ENCODE results near the gene GPC5.
"Not testable (repeated sequence)": the region's sequence is repeated elsewhere in the genome, so short reads cannot be mapped to it uniquely, and the experiment has no call there.

The GPC5 gene

DNA sequence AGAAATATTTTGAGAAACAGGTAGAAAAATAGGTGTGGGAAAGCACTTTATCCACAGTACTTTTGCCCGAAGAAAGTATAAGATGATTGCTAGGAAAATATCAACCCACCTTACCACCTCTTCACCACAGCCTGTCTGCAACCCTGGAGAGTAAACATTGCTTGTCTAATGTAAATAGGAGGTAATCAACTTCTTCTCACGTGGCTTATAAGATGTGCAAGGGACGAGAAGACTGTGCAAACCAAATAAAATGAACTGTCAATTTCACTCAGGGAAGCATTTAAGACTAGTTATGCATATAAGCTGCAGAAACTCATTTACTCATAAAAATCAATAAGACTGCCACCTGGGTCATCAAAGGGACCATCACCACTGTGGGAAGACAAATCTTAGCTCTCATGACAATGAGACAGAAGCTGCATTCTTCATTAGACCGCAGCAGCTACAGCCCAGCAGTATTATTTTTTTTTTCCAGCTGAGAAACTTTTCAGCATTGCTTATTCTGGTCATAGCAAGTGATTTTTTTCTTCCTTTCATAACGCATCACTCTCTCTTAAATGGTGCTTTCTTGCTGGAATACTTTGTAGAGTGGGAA is 1020.5 kb downstream of the GPC5 start:
- Mint-ChIP-seq H3K9me3 (peaks cover 7% of the 10 kb centered on the region), H3K27me3 (no peaks in the 10 kb centered on the region), H3K27ac (no peak overlapping the region), H3K4me1 (no peaks in the 10 kb centered on the region), H3K36me3 (no peaks in the 10 kb centered on the region), H3K4me3 (no peak overlapping the region)
- DNase-seq: no peak
- CTCF ChIA-PET: no interaction called here

DNA sequence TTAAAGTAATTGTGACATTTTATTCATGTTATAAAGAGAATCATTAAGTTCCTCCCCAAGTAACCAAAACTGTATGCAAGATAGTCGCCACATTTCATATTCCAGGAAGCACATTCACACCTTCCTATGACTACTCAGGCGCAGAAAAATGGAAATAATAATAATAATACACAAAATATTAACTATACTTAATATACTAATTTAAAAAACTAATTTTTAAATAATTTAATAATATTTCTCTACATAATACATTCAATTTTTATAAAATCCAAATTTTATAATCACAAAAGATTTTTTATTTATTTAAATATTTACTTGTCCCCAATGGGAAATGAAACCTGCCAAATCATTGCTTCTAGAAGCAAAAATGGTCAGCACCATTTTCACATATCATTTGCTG is 1030.8 kb downstream of the GPC5 start:
- H3K27me3 Mint-ChIP-seq: no peaks in the 10 kb centered on the region
- CTCF ChIA-PET: no interaction called here
- no peak overlapping the region for H3K4me3 Mint-ChIP-seq
- no peaks in the 10 kb centered on the region for H3K4me1 Mint-ChIP-seq
- H3K9me3 Mint-ChIP-seq: peaks cover 2% of the 10 kb centered on the region
- no peaks in the 10 kb centered on the region for H3K36me3 Mint-ChIP-seq
- no peak overlapping the region for H3K27ac Mint-ChIP-seq
- DNase-seq: no peak

DNA sequence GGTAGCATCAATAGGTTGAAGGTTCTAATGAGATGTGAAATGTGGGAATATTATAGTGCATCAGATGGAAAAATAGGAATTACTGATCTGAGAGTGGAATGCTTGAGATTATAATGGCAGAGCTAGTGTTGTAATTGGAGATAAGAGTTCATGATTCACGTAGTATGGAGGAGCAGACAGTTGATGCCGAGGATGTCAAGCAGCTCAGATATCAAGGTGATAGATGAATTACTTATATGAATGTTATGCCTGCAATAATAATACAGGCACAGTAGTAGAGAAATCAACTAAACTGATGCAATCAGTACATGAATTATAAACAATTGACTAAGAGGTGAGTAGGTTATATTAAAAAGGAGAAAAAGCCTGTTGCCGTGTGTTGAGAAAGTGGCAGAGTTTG is 1035.0 kb downstream of the GPC5 start:
- Mint-ChIP-seq H3K27ac (no peak overlapping the region), H3K27me3 (no peaks in the 10 kb centered on the region), H3K9me3 (peaks cover 5% of the 10 kb centered on the region), H3K4me1 (no peaks in the 10 kb centered on the region), H3K4me3 (no peak overlapping the region), H3K36me3 (no peaks in the 10 kb centered on the region)
- CTCF ChIA-PET: no interaction called here
- DNase-seq: no peak

DNA sequence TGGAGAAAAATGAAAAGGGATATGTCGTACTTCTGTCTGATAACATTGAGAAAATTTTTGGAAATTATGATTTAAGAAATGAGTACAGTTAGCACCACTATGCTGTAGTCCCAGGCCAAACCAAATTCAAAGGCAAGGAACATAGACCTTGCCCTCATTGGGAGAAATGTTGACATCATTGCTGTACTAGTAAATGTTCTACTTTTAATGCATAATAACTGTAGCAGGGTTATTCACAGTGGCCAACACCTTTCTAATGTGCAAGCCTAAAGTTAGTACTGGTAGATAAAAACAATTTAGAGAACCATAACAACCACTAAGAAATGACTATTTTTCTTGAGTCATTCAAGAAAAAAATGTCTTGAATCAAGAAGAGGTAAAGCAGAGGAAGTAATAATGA is 1035.5 kb downstream of the GPC5 start:
- no peak for DNase-seq
- no peak overlapping the region for H3K27ac Mint-ChIP-seq
- H3K4me1 Mint-ChIP-seq: no peaks in the 10 kb centered on the region
- no peaks in the 10 kb centered on the region for H3K27me3 Mint-ChIP-seq
- peaks cover 5% of the 10 kb centered on the region for H3K9me3 Mint-ChIP-seq
- H3K4me3 Mint-ChIP-seq: no peak overlapping the region
- CTCF ChIA-PET: no interaction called here
- no peaks in the 10 kb centered on the region for H3K36me3 Mint-ChIP-seq

DNA sequence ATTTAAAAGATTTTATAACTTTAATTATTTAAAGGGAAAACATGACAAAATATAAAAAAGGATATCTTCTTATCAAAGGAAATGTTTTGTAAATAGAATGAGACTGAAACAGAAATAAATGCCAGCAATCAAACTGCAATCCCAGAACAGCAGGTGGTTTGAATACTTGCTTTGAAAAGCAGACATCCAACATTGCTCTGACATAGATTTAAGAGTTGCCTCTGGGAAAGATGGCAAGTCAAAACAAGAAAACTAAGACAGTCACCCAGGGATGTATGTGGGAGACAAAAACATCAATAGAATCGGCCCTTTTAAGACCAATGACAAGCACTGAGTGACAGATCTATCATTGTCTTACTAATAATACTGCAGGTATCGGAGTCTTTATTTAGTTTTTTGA is 1038.5 kb downstream of the GPC5 start:
- CTCF ChIA-PET: no interaction called here
- H3K27ac Mint-ChIP-seq: no peak overlapping the region
- no peak overlapping the region for H3K4me3 Mint-ChIP-seq
- no peaks in the 10 kb centered on the region for H3K4me1 Mint-ChIP-seq
- peaks cover 3% of the 10 kb centered on the region for H3K9me3 Mint-ChIP-seq
- no peaks in the 10 kb centered on the region for H3K36me3 Mint-ChIP-seq
- DNase-seq: no peak
- H3K27me3 Mint-ChIP-seq: no peaks in the 10 kb centered on the region

DNA sequence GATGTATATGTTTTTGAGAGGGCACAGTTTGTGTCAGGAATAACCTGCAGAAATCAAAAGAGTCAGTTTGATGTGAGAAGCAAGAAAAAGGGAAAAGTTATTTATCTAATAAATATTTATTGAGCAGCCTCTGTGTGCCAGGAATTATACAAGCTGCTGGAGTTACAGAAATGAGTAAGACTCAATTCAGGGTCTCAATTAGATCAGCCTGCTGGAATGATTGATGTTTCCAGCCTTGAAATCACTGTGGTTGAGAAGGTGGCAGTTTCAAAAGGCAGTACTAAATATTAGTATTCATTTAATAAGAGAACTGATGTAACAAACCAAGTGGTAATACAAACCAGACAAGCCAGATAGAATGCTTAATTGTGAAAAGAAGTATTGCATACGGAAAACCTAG is 1045.8 kb downstream of the GPC5 start:
- H3K27me3 Mint-ChIP-seq: no peaks in the 10 kb centered on the region
- no peaks in the 10 kb centered on the region for H3K4me1 Mint-ChIP-seq
- H3K36me3 Mint-ChIP-seq: no peaks in the 10 kb centered on the region
- H3K27ac Mint-ChIP-seq: no peak overlapping the region
- no peak overlapping the region for H3K4me3 Mint-ChIP-seq
- no peak for DNase-seq
- CTCF ChIA-PET: no interaction called here
- H3K9me3 Mint-ChIP-seq: peaks cover 2% of the 10 kb centered on the region

DNA sequence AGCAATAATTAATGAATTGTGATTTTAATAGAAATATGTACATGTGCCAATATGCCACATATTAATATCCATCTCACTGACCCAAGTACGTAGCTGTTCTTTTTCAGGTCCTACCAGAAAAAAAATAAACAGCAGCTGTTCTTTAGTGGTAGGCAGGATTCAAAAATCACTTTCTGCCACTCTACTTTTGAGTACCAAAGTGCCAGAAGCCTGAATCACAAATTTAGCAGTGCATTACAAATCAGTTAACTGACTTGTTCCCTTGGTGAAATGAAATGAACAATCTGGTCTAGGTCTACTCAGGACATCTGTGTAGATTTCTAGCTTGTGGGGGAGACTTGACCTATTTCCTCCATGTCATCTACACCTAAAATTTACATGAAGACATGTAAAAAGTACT is 1052.6 kb downstream of the GPC5 start:
- Mint-ChIP-seq H3K4me3 (no peak overlapping the region), H3K27ac (no peak overlapping the region), H3K9me3 (peaks cover 4% of the 10 kb centered on the region), H3K27me3 (no peaks in the 10 kb centered on the region), H3K4me1 (no peaks in the 10 kb centered on the region), H3K36me3 (no peaks in the 10 kb centered on the region)
- CTCF ChIA-PET: no interaction called here
- DNase-seq: no peak

DNA sequence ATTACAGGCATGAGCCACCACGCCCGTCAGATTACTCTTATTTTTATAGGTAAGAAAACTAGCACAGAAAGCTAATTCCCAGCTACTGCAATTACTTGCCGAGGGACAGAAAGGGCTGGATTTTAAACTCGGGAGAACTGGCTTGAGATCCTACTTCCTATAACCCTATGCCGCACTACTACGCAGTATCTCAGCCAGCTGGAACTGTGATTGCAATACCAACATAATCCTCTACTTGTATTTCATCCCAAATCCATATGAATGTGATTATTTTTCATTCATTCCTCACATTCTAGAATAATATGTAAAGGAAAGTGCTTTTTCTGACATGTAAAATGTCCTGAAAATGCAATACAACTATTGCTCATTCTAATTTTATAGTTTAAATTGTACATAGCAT is 1054.4 kb downstream of the GPC5 start:
- Mint-ChIP-seq H3K4me1 (no peaks in the 10 kb centered on the region), H3K27ac (no peak overlapping the region), H3K9me3 (peaks cover 1% of the 10 kb centered on the region), H3K36me3 (no peaks in the 10 kb centered on the region), H3K27me3 (no peaks in the 10 kb centered on the region), H3K4me3 (no peak overlapping the region)
- CTCF ChIA-PET: no interaction called here
- no peak for DNase-seq

DNA sequence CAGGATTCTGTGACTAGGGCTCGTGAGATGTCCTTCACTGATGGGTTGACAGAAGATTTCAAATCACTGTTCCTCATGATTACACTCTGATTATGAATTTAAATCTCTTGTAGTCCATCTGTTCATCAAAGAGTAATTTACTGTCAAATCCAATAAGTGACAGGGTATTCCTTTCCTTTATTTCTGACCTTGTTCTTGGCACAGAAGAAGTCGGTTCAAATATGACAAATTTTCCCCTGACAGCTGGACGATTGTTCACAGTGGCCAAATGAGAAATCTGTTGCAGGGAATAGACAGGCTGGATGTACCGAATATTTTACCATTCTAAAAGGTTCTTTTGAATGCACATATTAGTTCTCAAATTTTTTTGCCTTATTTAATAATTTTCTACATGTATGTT is 1060.9 kb downstream of the GPC5 start:
- Mint-ChIP-seq H3K9me3 (peaks cover 2% of the 10 kb centered on the region), H3K27ac (no peak overlapping the region), H3K4me1 (no peaks in the 10 kb centered on the region), H3K27me3 (no peaks in the 10 kb centered on the region), H3K4me3 (no peak overlapping the region), H3K36me3 (no peaks in the 10 kb centered on the region)
- no peak for DNase-seq
- CTCF ChIA-PET: no interaction called here

DNA sequence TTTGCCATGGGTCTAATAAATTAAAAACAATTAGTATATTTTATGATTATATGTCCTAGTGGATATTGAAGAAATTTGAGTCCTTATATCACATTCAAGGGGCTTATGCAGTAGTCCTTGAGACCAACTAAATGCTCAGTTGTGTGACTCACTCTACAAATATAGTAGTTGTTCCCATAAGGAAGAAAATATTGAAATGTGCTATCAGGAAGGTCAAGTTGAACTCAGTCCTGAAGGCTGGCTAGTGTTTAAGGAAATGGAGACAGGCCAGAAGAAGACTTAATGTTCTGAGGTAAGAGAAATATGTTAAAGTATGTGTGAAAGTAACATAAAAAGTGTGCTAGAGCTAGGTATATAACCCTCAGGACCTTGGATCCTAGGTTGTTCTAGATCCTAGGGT is 1062.1 kb downstream of the GPC5 start:
- Mint-ChIP-seq H3K36me3 (no peaks in the 10 kb centered on the region), H3K4me1 (no peaks in the 10 kb centered on the region), H3K27ac (no peak overlapping the region), H3K4me3 (no peak overlapping the region), H3K27me3 (no peaks in the 10 kb centered on the region), H3K9me3 (peaks cover 2% of the 10 kb centered on the region)
- CTCF ChIA-PET: no interaction called here
- DNase-seq: no peak

DNA sequence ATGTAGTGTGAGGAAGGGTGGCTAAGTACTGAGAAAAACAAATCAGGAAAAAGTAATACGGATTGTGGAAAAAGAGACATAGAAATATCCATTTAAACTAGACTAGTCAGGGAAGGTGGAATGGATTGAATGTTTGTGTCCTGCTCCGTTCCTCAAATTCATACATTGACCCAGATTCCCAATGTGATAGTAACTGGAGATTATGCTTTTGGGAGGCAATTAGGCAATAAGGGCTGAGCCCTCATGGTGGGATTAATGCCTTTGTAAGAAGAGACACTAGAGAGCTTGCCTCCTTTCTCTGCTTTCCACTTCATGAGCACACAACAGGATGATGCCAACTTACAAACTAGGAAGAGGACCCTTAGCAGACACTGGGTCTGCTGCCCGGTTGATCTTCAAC is 1063.0 kb downstream of the GPC5 start:
- CTCF ChIA-PET: no interaction called here

DNA sequence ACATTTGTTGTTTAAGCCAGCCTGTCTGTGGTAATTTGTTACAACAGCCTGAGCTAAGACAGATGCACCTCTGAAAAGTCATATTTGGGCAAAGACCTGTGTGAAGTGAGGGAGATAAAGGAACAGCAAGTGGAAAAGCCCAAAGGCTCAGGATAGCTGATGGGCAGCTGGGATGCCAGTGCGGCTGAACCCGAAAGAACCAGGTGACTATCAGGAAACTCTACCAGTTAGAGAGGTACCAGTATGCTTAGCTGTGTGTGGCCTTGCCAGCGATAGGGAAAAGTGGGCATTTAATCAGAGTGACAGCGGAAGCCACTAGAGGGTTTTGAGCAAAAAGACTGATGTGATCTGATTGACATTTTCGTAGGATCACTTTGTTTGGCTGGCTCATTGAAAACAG is 1063.4 kb downstream of the GPC5 start:
- DNase-seq: no peak
- no peaks in the 10 kb centered on the region for H3K27me3 Mint-ChIP-seq
- no peaks in the 10 kb centered on the region for H3K4me1 Mint-ChIP-seq
- no peak overlapping the region for H3K4me3 Mint-ChIP-seq
- H3K36me3 Mint-ChIP-seq: no peaks in the 10 kb centered on the region
- H3K27ac Mint-ChIP-seq: no peak overlapping the region
- CTCF ChIA-PET: no interaction called here
- H3K9me3 Mint-ChIP-seq: peaks cover 4% of the 10 kb centered on the region

More for the DNA sequence above, 1063.0 kb downstream of the GPC5 start:
- no peak overlapping the region for H3K4me3 Mint-ChIP-seq
- no peak for DNase-seq
- H3K4me1 Mint-ChIP-seq: no peaks in the 10 kb centered on the region
- H3K9me3 Mint-ChIP-seq: peaks cover 4% of the 10 kb centered on the region
- H3K27me3 Mint-ChIP-seq: no peaks in the 10 kb centered on the region
- no peaks in the 10 kb centered on the region for H3K36me3 Mint-ChIP-seq
- no peak overlapping the region for H3K27ac Mint-ChIP-seq

DNA sequence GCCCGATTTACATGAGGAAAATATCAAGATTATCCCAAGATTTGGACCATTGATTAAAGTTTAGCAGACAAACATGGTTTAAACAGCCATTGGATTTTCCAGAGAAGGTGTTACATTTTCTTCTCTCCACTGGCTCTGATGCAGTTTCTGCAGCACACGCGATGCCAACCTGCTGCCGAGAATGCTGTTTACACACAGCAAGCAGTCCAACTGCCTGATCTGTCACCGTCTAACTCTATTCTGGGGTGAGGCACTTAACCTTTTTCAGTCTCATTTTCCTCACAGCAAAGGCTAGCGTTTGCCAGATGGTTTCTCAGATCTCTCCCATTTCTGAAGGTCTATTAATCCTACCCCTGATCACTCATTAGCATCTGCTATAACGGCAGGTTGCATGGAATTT is 1064.7 kb downstream of the GPC5 start:
- DNase-seq: no peak
- Mint-ChIP-seq H3K9me3 (peaks cover 4% of the 10 kb centered on the region), H3K27me3 (no peaks in the 10 kb centered on the region), H3K4me1 (no peaks in the 10 kb centered on the region), H3K4me3 (no peak overlapping the region), H3K36me3 (no peaks in the 10 kb centered on the region), H3K27ac (no peak overlapping the region)
- CTCF ChIA-PET: no interaction called here

DNA sequence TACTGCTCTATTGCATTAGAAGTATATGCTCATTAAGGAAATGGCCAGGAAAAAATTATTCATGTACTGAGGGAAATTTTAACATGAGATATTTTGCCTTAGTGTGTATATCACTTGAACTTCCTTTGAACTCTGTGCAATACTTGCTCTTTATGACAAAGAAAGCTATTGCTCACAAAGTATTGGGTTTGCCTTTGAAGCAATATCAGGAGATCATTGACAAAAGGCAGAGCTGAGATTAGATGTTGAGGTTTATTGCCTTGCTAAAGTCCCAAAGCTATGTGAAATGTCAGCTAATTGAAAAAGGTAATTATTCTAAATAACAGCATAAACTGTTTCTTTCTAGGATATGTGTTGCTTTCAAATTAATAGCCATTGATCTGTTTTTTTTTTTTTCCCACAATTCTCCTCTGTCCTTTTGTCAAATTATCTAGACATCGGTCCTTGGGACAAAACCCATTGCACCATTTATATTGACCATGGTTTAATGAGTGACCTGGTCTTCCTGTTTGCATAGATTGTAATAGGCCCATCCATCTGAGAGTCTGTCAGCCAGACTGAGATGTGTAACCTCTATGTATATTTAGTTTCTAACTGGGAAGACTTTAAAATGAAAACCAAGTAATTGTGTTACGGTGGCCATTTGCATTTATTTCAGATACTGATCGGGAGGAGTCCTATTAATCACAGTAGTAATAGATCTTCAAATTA is 1075.5 kb downstream of the GPC5 start:
- Mint-ChIP-seq H3K4me3 (no peak overlapping the region), H3K27ac (no peak overlapping the region), H3K36me3 (no peaks in the 10 kb centered on the region), H3K27me3 (no peaks in the 10 kb centered on the region), H3K9me3 (peaks cover 4% of the 10 kb centered on the region), H3K4me1 (no peaks in the 10 kb centered on the region)
- DNase-seq: no peak
- CTCF ChIA-PET: no interaction called here

DNA sequence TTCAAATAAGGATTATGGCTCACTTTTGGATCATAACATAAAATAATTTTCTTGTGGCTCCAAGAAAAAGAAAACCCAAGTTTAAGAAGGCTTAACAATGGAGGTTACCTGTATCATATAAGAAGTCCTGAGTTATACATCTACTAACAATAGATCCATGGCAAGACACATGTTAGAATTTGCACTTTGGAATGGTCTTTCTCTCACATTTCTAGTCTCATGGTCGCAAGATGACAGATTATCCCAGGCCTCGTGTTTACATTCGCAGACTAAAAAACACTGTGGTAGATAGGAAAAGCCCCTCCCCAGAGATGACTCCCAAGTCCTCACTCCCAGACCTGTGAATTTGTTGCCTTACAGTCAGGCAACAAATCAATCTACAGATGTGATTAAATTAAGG is 1082.0 kb downstream of the GPC5 start:
- Mint-ChIP-seq H3K27ac (no peak overlapping the region), H3K36me3 (no peaks in the 10 kb centered on the region), H3K4me3 (no peak overlapping the region), H3K4me1 (no peaks in the 10 kb centered on the region), H3K9me3 (peaks cover 6% of the 10 kb centered on the region), H3K27me3 (no peaks in the 10 kb centered on the region)
- CTCF ChIA-PET: no interaction called here
- no peak for DNase-seq

DNA sequence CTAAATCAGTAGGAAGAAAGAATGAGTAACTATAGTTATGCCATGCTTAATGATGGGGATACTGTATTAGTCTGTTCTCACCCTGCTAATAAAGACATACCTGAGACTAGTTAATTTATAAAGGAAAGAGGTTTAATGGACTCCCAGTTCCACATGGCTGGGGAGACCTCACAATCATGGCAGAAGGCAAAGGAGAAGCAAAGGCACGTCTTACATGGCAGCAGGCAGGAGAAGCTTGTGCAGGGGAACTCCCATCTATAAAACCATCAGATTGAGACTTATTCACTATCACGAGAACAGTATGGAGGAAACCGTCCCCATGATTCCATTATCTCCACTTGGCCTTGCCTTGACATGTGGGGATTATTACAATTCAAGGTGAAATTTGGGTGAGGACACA is 1084.4 kb downstream of the GPC5 start:
- H3K27me3 Mint-ChIP-seq, H3K4me1 Mint-ChIP-seq, H3K27ac Mint-ChIP-seq, CTCF ChIA-PET, H3K9me3 Mint-ChIP-seq, H3K36me3 Mint-ChIP-seq, H3K4me3 Mint-ChIP-seq, DNase-seq: not testable (repeated sequence)
